SK-N-MC (cell line): Measurements from ENCODE around the gene SSC4D.

Experiments
- EZH2 ChIP-seq: fragments of 200-600 bp; sonication (generic); IDR thresholded peaks from one replicate; pipeline ENCODE4 v1.6.1; 2017; ENCODE audit warnings: antibody characterized with exemption
- POLR2AphosphoS5 ChIP-seq: IDR thresholded peaks from 2 replicates; pipeline ENCODE4 v1.6.1; 2012; ENCODE audit warnings: mild to moderate bottlenecking, low read depth, low read length, borderline replicate concordance

GRCh38 chr7:76411626-76412025 lies 2.1 kb upstream of the SSC4D start:
- TF ChIP-seq EZH2 (no peak), POLR2AphosphoS5 (no peak)
